Mammary epithelial cell (primary cell): ENCODE data around the gene GMPR2.

Experiments used
- CTCF ChIP-seq, 2 donors: IDR thresholded peaks in 1 of 2; conservative IDR thresholded peaks in 1 of 2; 2 replicates each; pipeline ENCODE4 v1.5.1; 2011 to 2012; ENCODE audit warnings: inconsistent platforms in 2 of 2, low read length in 2 of 2, mild to moderate bottlenecking in 2 of 2, control low read depth in 1 of 2, low read depth in 1 of 2; ENCODE audit not compliant: insufficient read depth in 1 of 2; ENCODE audit errors: extremely low read depth in 1 of 2
- EZH2 ChIP-seq: IDR thresholded peaks from 2 replicates; pipeline ENCODE4 v1.6.1; 2012; ENCODE audit warnings: low read length, inconsistent platforms, borderline replicate concordance

GRCh38 chr14:24264298-24264697, 31.6 kb downstream of the GMPR2 start:
- no peak for TF ChIP-seq CTCF (conservative IDR thresholded peaks at IDR 0.05 in 1 of 2, IDR thresholded peaks at IDR 0.05 in 1 of 2; ENCODE audit: extremely low read depth in 1 of 2, insufficient read depth in 1 of 2, low read depth in 1 of 2, low read length in 2 of 2)
- TF ChIP-seq EZH2 = no peak
